Measurements from ENCODE around the gene METTL9.

GRCh38 chr16:21570676-21571017 is 28.7 kb upstream of the METTL9 start:
- TF ChIP-seq CTCF (IDR thresholded peaks at IDR 0.05 in 2 of 3, conservative IDR thresholded peaks at IDR 0.05 in 1 of 3; ENCODE audit: borderline replicate concordance in 1 of 3, insufficient read depth in 1 of 3, low read depth in 2 of 3, low read length in 2 of 3) (no peak), EZH2 (IDR thresholded peaks at IDR 0.05) (no peak), POLR2A (IDR thresholded peaks at IDR 0.05; ENCODE audit: borderline replicate concordance, extremely low read depth, insufficient read depth, insufficient read length) (no peak), JUND (IDR thresholded peaks at IDR 0.05) (no peak), SP1 (IDR thresholded peaks at IDR 0.05; ENCODE audit: low read depth) (no peak), REST (IDR thresholded peaks at IDR 0.05; ENCODE audit: low read depth) (no peak), YY1 (IDR thresholded peaks at IDR 0.05; ENCODE audit: extremely low read depth, insufficient replicate concordance, low read depth, low read length) (no peak), ZBTB33 (IDR thresholded peaks at IDR 0.05; ENCODE audit: extremely low read depth, insufficient replicate concordance, low read length) (no peak), MAX (IDR thresholded peaks at IDR 0.05) (no peak)
